ENCODE measurements around the gene FHIP1B.

FHIP1B gene

GRCh38 chr11:6233984-6234386 is 451 bp downstream of the FHIP1B start:
- no peak for TF ChIP-seq CTCF (IDR thresholded peaks at IDR 0.05; ENCODE audit: borderline replicate concordance, control extremely low read depth, extremely low read depth, insufficient read depth, missing control alignments)
- no peak for DNase-seq (ENCODE audit: low spot score)
- in situ Hi-C loops (cut with MboI; ENCODE audit: low sequenced_read_pairs, unreplicated experiment): no loop called here

- DNase-seq (ENCODE audit: low spot score): no peak
- no peak for TF ChIP-seq CTCF (IDR thresholded peaks at IDR 0.05; ENCODE audit: borderline replicate concordance, control extremely low read depth, extremely low read depth, insufficient read depth, missing control alignments)
- in situ Hi-C loops (cut with MboI; ENCODE audit: low sequenced_read_pairs, unreplicated experiment): no loop called here
Observed at GRCh38 chr11:6232899-6233298, 1.5 kb downstream of the FHIP1B start.

GRCh38 chr11:6229911-6230310 is 4.5 kb downstream of the FHIP1B start:
- in situ Hi-C loops (cut with MboI; ENCODE audit: low sequenced_read_pairs, unreplicated experiment): no loop called here
- no peak for TF ChIP-seq CTCF (IDR thresholded peaks at IDR 0.05; ENCODE audit: borderline replicate concordance, control extremely low read depth, extremely low read depth, insufficient read depth, missing control alignments)
- no peak for DNase-seq (ENCODE audit: low spot score)

- in situ Hi-C loops (cut with MboI; ENCODE audit: low sequenced_read_pairs, unreplicated experiment): no loop called here
Observed at GRCh38 chr11:6228520-6228919, 5.9 kb downstream of the FHIP1B start.

GRCh38 chr11:6225896-6226295 is 8.5 kb downstream of the FHIP1B start:
- in situ Hi-C loops (cut with MboI; ENCODE audit: low sequenced_read_pairs, unreplicated experiment): no loop called here
- no peak for DNase-seq (ENCODE audit: low spot score)

More at GRCh38 chr11:6228520-6228919, 5.9 kb downstream of the FHIP1B start:
- no peak for DNase-seq (ENCODE audit: low spot score)
- TF ChIP-seq CTCF (IDR thresholded peaks at IDR 0.05; ENCODE audit: borderline replicate concordance, control extremely low read depth, extremely low read depth, insufficient read depth, missing control alignments): no peak

GRCh38 chr11:6225024-6225423 is 9.4 kb downstream of the FHIP1B start:
- no peak for DNase-seq (ENCODE audit: low spot score)
- no peak for TF ChIP-seq CTCF (IDR thresholded peaks at IDR 0.05; ENCODE audit: borderline replicate concordance, control extremely low read depth, extremely low read depth, insufficient read depth, missing control alignments)
- in situ Hi-C loops (cut with MboI; ENCODE audit: low sequenced_read_pairs, unreplicated experiment): no loop called here

More at GRCh38 chr11:6225896-6226295, 8.5 kb downstream of the FHIP1B start:
- no peak for TF ChIP-seq CTCF (IDR thresholded peaks at IDR 0.05; ENCODE audit: borderline replicate concordance, control extremely low read depth, extremely low read depth, insufficient read depth, missing control alignments)

- DNase-seq (ENCODE audit: low spot score): no peak
- no peak for TF ChIP-seq CTCF (IDR thresholded peaks at IDR 0.05; ENCODE audit: borderline replicate concordance, control extremely low read depth, extremely low read depth, insufficient read depth, missing control alignments)
- in situ Hi-C loops (cut with MboI; ENCODE audit: low sequenced_read_pairs, unreplicated experiment): no loop called here
Observed at GRCh38 chr11:6224421-6224820, 10.0 kb downstream of the FHIP1B start.

All from GM13976 (cell line).